Uterus (tissue), 4 donors: Measurements from ENCODE around the gene SEMA4C. TPM values are rescaled to one million over a fixed set of nuclear protein-coding genes. Genes with fewer than 3 reads are reported as not detected.
A peak's percentile ranks its signal among the peaks of the same experiment; 100 is the strongest.

ENCODE experiments used
- DNase-seq, 2 donors: peaks; one replicate each; pipeline ENCODE4 v3.0.0-alpha.2; 2019 to 2020
- H3K27ac ChIP-seq, 2 donors: fragments of 200-600 bp; sonication (generic); 1 replicate in 1 of 2; 2 replicates in 1 of 2; pipeline ENCODE4 v1.5.1; 2016 to 2018
- H3K27me3 ChIP-seq, 2 donors: fragments of 200-600 bp; sonication (generic); one replicate each; pipeline ENCODE4 v1.5.1; 2018 to 2019; ENCODE audit warnings: control low read depth in 1 of 2
- H3K36me3 ChIP-seq, 2 donors: fragments of 200-600 bp; sonication (generic); one replicate each; pipeline ENCODE4 v1.5.1; 2019; ENCODE audit warnings: control low read depth in 1 of 2
- H3K4me1 ChIP-seq, 2 donors: fragments of 200-600 bp; sonication (generic); one replicate each; pipeline ENCODE4 v1.5.1; 2018 to 2019; ENCODE audit warnings: control low read depth in 1 of 2
- H3K4me3 ChIP-seq, 2 donors: fragments of 200-600 bp; sonication (generic); 1 replicate in 1 of 2; 2 replicates in 1 of 2; pipeline ENCODE4 v1.5.1; 2018 to 2019; ENCODE audit warnings: mild to moderate bottlenecking in 1 of 2
- H3K9me3 ChIP-seq, 2 donors: fragments of 200-600 bp; sonication (generic); one replicate each; pipeline ENCODE4 v1.5.1; 2019; ENCODE audit warnings: control low read depth in 1 of 2
- CTCF ChIP-seq, 4 experiments: fragments of 200-600 bp in 2 of 4; fragments of 450-650 bp in 2 of 4; sonication (generic) in 2 of 4; IDR thresholded peaks; one replicate each; pipeline ENCODE4 v1.5.1; 2016 to 2019; ENCODE audit warnings: antibody characterized with exemption in 4 of 4, mild to moderate bottlenecking in 2 of 4, moderate library complexity in 1 of 4
- POLR2A ChIP-seq, 2 donors: fragments of 450-650 bp; IDR thresholded peaks; one replicate each; pipeline ENCODE4 v1.6.1; 2016; ENCODE audit warnings: antibody characterized with exemption in 2 of 2, mild to moderate bottlenecking in 1 of 2, moderate library complexity in 1 of 2
- intact Hi-C: fragments of 100-400 bp; cut with DNase I; formaldehyde crosslinking; loops from one replicate; pipeline ENCODE4 v1.15.1; 2023; ENCODE audit warnings: low total_unique reads
- total RNA-seq, 4 donors: library from RNA; depleted of rRNA in 3 of 4; stranded (reverse); fragments of >200 nt in 3 of 4; gene quantifications; one replicate each; pipeline versions ENCODE4 v1.1.0 to v1.2.4, GENCODE V29; 2014 to 2023
- donor health status: DM: yes; HTN: yes; CAD: no.

The SEMA4C gene
- total RNA-seq, 4 donors from 2014 or later, result 31.8 to 117 (median 61.7) TPM

GRCh38 chr2:96859681-96860064, 10.2 kb downstream of the SEMA4C start:
- Histone ChIP-seq H3K27ac (peak overlapping the region; percentile 84 to 89), H3K36me3 (no peaks in the 10 kb centered on the region), H3K4me1 (peaks cover 0 to 26% of the 10 kb centered on the region in 2 donors), H3K27me3 (no peaks in the 10 kb centered on the region), H3K9me3 (no peaks in the 10 kb centered on the region), H3K4me3 (no peak overlapping the region)
- intact Hi-C loops, result loop anchor here (5.0 to 10.0 kb wide), 2 partner anchors 93 to 95 kb away; partner anchors contain the start of gene CNNM4
- DNase-seq, result no peak
- TF ChIP-seq CTCF (IDR thresholded peaks at IDR 0.05), result no peak
- no peak for TF ChIP-seq POLR2A (IDR thresholded peaks at IDR 0.05)

GRCh38 chr2:96859099-96859649, 10.7 kb downstream of the SEMA4C start:
- H3K27me3 ChIP-seq, result no peaks in the 10 kb centered on the region
- intact Hi-C loops, result loop anchor here (5.0 kb wide), 1 partner anchor 93 kb away; no protein-coding TSS in a partner anchor
- peak overlapping the region; percentile 84 to 89 for H3K27ac ChIP-seq
- no peak overlapping the region for H3K4me3 ChIP-seq
- H3K36me3 ChIP-seq, result no peaks in the 10 kb centered on the region
- peaks cover 0 to 26% of the 10 kb centered on the region in 2 donors for H3K4me1 ChIP-seq
- peak; percentile 71 to 77 for DNase-seq
- no peaks in the 10 kb centered on the region for H3K9me3 ChIP-seq
- TF ChIP-seq CTCF (IDR thresholded peaks at IDR 0.05) (no peak), POLR2A (IDR thresholded peaks at IDR 0.05) (no peak)

GRCh38 chr2:96857667-96858372, 12.1 kb downstream of the SEMA4C start, which contains the start of gene ANKRD39:
ANKRD39 (minus strand) TSS chr2:96858016; CDS start chr2:96857987, 29 bp downstream.
- DNase-seq, result peak; percentile 98 to 99
- intact Hi-C loops, result loop anchor here (5.0 kb wide), 1 partner anchor 94 kb away; no protein-coding TSS in a partner anchor
- H3K27ac ChIP-seq, result peak within 1 kb of the TSS; percentile 90 to 92
- no peaks in the 10 kb centered on the region for H3K27me3 ChIP-seq
- H3K9me3 ChIP-seq, result no peaks in the 10 kb centered on the region
- peak; percentile 86 to 99 (median 96) for TF ChIP-seq CTCF (IDR thresholded peaks at IDR 0.05)
- peak; percentile 91 for TF ChIP-seq POLR2A (IDR thresholded peaks at IDR 0.05)
- H3K4me3 ChIP-seq, result peak within 1 kb of the TSS; percentile 78 to 95
- H3K36me3 ChIP-seq, result no peaks in the 10 kb centered on the region
- H3K4me1 ChIP-seq, result peaks cover 0 to 26% of the 10 kb centered on the region in 2 donors

- Histone ChIP-seq H3K4me3 (peak overlapping the region; percentile 78 to 95), H3K27me3 (no peaks in the 10 kb centered on the region), H3K9me3 (no peaks in the 10 kb centered on the region), H3K36me3 (no peaks in the 10 kb centered on the region), H3K4me1 (peaks cover 0 to 26% of the 10 kb centered on the region in 2 donors), H3K27ac (peak overlapping the region; percentile 90 to 92)
- intact Hi-C loops, result loop anchor here (5.0 kb wide), 1 partner anchor 95 kb away; no protein-coding TSS in a partner anchor
- TF ChIP-seq POLR2A (IDR thresholded peaks at IDR 0.05), result no peak
- TF ChIP-seq CTCF (IDR thresholded peaks at IDR 0.05), result no peak
- peak in 1 of 2 donors; percentile 40 for DNase-seq
These were observed 12.9 kb downstream of the SEMA4C start for GRCh38 chr2:96856776-96857666.
